ENCODE measurements around the gene BUD23. TPM values are rescaled to one million over a fixed set of nuclear protein-coding genes. Genes with fewer than 3 reads are reported as not detected.

The BUD23 gene
- total RNA-seq, 1 donor from 2014 or later: 109 TPM

DNA sequence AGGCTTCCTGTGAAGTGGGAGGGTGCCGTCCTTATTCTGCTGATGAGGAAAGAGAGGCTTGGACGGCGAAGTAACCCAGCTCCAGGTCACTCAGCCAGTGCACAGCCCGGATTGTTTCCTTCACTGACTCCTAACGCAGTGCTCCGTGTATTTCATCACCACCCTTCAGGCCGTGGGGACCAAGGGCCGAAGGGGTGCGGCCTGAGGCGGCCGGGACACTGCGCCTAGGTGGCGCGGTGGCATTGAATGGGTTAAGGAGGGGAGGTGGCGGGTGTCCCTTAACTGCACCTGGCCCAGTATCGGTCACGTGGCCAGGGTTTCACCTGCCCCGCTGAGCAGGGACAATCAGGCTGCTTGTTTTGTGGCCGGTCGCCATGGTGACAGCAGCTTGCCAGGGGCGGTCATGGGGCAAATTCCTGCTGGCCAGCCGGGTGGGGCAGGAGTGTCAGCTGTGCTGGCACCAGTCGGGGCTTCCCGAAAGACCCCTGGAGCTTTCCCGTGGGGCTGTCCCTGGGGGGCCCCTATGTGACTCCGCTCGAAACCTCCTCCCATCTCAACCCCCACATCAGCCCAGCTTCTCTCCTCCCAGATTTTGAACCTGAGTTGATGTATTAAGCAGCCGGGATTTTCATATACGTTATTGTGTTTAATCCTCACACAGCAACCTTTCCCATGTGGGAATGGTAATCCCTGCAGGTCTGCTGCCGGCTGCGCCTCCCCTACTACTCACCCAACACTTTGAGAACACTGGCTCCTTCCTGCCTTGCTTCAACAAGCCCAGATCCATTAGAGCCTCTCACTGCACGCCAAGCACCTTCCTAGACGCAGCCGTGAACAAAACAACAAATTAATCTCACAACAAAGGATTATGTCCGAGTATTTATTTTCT, 59.6 kb downstream of the BUD23 start:
- H3K4me3 Mint-ChIP-seq (ENCODE audit: low read depth): no peak overlapping the region
- no peaks in the 10 kb centered on the region for H3K9me3 Mint-ChIP-seq
- no peak for DNase-seq (ENCODE audit: low spot score)
- no peak overlapping the region for H3K27ac Mint-ChIP-seq
- H3K36me3 Mint-ChIP-seq (ENCODE audit: low read depth): no peaks in the 10 kb centered on the region
- peaks cover 2% of the 10 kb centered on the region for H3K4me1 Mint-ChIP-seq (ENCODE audit: low read depth)
- intact Hi-C loops (cut with micrococcal nuclease): no loop called here
- H3K27me3 Mint-ChIP-seq (ENCODE audit: low read depth): peaks cover 3% of the 10 kb centered on the region

DNA sequence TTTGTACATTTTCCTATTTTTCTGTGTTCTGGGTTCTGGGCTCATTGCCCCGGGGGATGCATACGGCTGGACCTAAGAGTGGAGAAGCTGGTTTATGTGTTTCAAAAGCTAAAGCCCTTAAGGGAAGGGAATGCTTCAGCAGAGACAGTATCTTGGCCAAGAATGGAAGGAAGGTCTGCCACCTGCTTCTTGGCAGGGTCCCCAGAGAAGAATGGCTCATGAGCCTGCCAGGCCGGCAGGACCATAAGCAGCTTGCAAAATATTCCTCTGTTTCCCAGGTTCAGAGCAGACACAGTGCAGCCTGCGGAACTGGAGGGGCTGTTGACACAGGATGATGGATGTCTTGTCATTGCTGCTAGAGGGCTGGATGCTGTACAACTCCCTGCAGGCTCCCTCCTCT, 63.0 kb downstream of the BUD23 start:
- Mint-ChIP-seq H3K4me1 (ENCODE audit: low read depth) (no peaks in the 10 kb centered on the region), H3K27me3 (ENCODE audit: low read depth) (peaks cover 6% of the 10 kb centered on the region)

More for the DNA sequence above, 63.0 kb downstream of the BUD23 start:
- DNase-seq (ENCODE audit: low spot score): no peak
- Mint-ChIP-seq H3K4me3 (ENCODE audit: low read depth) (no peak overlapping the region), H3K36me3 (ENCODE audit: low read depth) (no peaks in the 10 kb centered on the region), H3K27ac (no peak overlapping the region), H3K9me3 (no peaks in the 10 kb centered on the region)
- intact Hi-C loops (cut with micrococcal nuclease): no loop called here

Other genes starting within 250 kb of the BUD23 start
- 0.30 and 0.51 TPM in 2 replicates for gene FZD9, start 249.8 kb upstream of the BUD23 start, total RNA-seq
- 99.6 and 101 TPM in 2 replicates for gene BAZ1B, start 161.3 kb upstream of the BUD23 start, total RNA-seq
- 68.6 and 74.5 TPM in 2 replicates for gene BCL7B, start 125.9 kb upstream of the BUD23 start, total RNA-seq
- gene TBL2, start 105.0 kb upstream of the BUD23 start, total RNA-seq: 43.3 and 43.9 TPM in 2 replicates
- not detected in 2 replicates for gene MLXIPL, start 59.1 kb upstream of the BUD23 start, total RNA-seq
- 0.30 and 0.34 TPM in 2 replicates for gene VPS37D, start 15.8 kb upstream of the BUD23 start, total RNA-seq
- 9.2 TPM in 2 replicates for gene DNAJC30, start 144 bp upstream of the BUD23 start, total RNA-seq
- 17.2 and 17.6 TPM in 2 replicates for gene STX1A, start 36.1 kb downstream of the BUD23 start, total RNA-seq
- gene ABHD11, start 55.2 kb downstream of the BUD23 start, total RNA-seq: 17.3 and 18.2 TPM in 2 replicates
- gene CLDN3, start 86.7 kb downstream of the BUD23 start, total RNA-seq: not detected in 2 replicates
- gene CLDN4, start 147.4 kb downstream of the BUD23 start, total RNA-seq: not detected in 2 replicates
- gene METTL27, start 158.9 kb downstream of the BUD23 start, total RNA-seq: 0.90 and 0.94 TPM in 2 replicates
- gene TMEM270, start 177.6 kb downstream of the BUD23 start, total RNA-seq: not detected in 2 replicates